Panc1 (cell line): Measurements from ENCODE around the gene TAS2R38.

Experiments
- CTCF ChIP-seq: fragments of 450-650 bp; IDR thresholded peaks from 2 replicates; pipeline ENCODE4 v1.5.1; 2017; ENCODE audit warnings: mild to moderate bottlenecking
- POLR2AphosphoS5 ChIP-seq: IDR thresholded peaks from 2 replicates; pipeline ENCODE4 v1.6.1; 2012; ENCODE audit warnings: mild to moderate bottlenecking, low read depth, low read length, moderate library complexity
- SIN3A ChIP-seq: IDR thresholded peaks from 2 replicates; pipeline ENCODE4 v1.6.1; 2012; ENCODE audit warnings: low read depth, mild to moderate bottlenecking, low read length, moderate library complexity, borderline replicate concordance; ENCODE audit not compliant: insufficient read depth
- TCF7L2 ChIP-seq: IDR thresholded peaks from 2 replicates; pipeline ENCODE4 v1.6.1; 2011; ENCODE audit warnings: mild to moderate bottlenecking, low read depth, low read length, inconsistent platforms
- TF ChIP-seq, protein P1 (sequence below), 2 experiments: IDR thresholded peaks; 2 replicates each; pipeline ENCODE4 v1.6.1; 2011 to 2012; ENCODE audit warnings: low read depth in 2 of 2, control low read depth in 1 of 2, low read length in 1 of 2, mild to moderate bottlenecking in 1 of 2, moderate library complexity in 1 of 2; ENCODE audit not compliant: insufficient read depth in 1 of 2

- no peak for TF ChIP-seq CTCF
- TF ChIP-seq, protein P1, sequence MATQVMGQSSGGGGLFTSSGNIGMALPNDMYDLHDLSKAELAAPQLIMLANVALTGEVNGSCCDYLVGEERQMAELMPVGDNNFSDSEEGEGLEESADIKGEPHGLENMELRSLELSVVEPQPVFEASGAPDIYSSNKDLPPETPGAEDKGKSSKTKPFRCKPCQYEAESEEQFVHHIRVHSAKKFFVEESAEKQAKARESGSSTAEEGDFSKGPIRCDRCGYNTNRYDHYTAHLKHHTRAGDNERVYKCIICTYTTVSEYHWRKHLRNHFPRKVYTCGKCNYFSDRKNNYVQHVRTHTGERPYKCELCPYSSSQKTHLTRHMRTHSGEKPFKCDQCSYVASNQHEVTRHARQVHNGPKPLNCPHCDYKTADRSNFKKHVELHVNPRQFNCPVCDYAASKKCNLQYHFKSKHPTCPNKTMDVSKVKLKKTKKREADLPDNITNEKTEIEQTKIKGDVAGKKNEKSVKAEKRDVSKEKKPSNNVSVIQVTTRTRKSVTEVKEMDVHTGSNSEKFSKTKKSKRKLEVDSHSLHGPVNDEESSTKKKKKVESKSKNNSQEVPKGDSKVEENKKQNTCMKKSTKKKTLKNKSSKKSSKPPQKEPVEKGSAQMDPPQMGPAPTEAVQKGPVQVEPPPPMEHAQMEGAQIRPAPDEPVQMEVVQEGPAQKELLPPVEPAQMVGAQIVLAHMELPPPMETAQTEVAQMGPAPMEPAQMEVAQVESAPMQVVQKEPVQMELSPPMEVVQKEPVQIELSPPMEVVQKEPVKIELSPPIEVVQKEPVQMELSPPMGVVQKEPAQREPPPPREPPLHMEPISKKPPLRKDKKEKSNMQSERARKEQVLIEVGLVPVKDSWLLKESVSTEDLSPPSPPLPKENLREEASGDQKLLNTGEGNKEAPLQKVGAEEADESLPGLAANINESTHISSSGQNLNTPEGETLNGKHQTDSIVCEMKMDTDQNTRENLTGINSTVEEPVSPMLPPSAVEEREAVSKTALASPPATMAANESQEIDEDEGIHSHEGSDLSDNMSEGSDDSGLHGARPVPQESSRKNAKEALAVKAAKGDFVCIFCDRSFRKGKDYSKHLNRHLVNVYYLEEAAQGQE (IDR thresholded peaks at IDR 0.05; ENCODE audit: insufficient read depth in 1 of 2, low read depth in 2 of 2, low read length in 1 of 2): no peak
- no peak for TF ChIP-seq POLR2AphosphoS5
- no peak for TF ChIP-seq TCF7L2
- no peak for TF ChIP-seq SIN3A
Measured at GRCh38 chr7:142002179-142002578, 28.6 kb upstream of the TAS2R38 start.
